AG20443 (cell line): ENCODE measurements around the gene MLLT1.
A peak's percentile ranks its signal among the peaks of the same experiment; 100 is the strongest.

Experiments
- DNase-seq: peaks from one replicate; pipeline ENCODE4 v3.0.0; 2012; ENCODE audit warnings: low spot score, mixed read lengths

MLLT1 gene

DNA sequence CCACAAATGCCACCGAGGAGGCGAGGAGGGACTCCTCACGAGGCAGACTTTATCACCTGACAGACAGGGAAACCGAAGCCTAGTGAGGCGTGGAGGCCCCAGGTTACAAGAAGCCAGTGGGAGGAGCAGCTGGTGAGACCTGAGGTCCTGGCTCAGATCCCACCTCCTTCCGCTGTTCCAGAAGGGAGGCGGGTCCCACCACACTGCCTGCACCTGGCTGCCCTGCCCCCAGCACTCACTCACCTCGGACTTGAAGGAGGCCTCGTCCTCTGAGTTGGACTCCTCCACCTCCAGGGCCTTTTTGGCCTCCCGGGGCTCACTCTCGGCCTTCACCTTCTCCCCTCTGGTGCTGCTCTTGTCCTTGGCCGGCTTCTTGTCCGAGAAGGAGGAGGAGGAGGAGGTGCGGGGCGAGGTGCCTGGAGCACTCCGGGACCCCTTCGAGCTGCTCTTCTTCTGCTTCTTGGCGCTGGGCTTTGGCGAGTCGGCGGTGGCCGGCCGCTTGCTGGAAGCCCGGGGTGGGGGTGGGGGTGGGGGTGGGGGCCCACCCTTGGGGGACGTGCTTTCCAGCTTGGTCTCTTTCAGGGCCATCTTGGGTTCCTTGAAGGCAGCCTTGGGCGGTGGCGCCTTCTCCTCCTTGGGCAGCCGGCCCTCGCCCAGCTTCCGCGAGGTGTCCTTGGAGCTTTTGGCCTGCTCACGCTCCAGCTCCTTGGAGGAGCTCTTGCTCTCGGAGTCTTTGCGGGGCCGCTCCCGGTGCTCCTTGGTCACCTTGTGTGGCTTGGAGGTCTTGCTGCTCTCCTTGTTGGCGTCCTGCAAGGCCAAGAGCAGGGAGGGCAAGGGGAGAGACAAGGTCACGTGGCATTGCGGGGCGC lies 57.7 kb downstream of the MLLT1 start:
- no peak for DNase-seq

DNA sequence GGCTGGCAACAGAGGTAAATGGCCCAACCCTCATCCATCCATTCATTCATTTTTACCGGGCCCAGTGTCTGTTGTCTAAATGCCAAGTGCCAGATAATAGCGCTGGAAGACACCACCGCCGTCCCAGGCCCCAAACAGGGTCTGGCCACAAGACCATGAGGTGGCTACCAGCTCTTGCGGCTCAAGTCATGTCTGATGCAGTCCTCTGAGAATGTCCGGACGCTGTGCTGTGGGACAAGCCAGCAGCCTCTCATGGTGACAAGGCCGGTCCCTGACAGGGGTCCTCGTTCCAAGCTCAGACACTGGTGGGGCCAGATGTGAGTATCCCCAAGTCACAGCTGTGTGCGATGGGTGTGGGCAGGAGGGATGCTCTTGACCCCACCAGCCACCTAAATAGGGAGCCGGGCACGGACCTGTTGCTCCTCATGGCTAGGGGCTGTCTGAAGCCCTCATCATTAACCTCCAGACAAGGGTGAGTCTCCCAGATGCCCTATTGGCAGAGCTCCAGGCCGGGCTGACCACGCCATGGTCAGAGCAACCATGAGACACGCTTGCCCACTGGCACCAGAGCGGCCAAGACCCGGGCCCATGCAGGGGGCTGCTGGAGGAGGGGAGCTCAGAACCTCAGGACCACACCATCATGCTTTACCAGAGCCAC lies 58.4 kb downstream of the MLLT1 start:
- no peak for DNase-seq

DNA sequence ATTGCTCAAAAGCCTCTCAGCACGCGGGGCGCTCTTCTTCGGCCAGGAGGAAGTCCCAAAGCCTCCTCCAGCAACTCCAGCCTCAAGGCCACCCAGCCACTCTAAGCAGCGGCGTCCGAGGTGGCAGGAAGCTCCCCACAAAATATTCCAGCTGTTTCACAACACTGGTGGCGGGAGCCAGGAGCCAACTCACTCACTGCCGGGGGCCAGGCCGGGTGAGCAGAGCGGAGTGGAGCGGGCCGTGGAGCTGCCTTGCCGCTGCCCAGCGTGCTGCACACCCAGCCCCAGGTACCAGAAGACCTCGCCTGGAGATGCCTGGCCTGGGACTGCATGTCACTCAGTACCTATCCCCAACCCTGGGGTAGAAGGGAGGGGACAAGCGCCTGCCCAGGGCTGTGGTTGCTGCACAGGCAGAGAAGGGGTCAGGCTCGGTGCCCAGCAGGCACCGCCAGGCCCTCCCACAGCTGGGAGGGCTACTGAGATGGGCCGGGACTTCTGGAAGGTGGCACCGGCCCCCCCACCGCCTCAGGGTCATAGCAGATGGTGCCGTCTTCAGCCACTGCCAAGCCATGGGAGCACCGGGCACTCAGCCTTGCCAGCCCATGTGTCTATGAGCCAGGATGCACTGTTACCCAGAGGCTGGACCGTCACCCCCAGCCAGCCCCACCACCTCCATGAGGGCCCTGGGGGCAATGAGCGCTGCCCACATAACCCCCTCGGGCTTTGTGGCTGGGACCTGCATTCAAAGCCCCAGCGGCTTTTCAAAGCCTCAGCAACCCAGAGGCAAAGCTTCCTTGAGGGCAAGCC lies 59.2 kb downstream of the MLLT1 start:
- DNase-seq: peak; percentile 91

DNA sequence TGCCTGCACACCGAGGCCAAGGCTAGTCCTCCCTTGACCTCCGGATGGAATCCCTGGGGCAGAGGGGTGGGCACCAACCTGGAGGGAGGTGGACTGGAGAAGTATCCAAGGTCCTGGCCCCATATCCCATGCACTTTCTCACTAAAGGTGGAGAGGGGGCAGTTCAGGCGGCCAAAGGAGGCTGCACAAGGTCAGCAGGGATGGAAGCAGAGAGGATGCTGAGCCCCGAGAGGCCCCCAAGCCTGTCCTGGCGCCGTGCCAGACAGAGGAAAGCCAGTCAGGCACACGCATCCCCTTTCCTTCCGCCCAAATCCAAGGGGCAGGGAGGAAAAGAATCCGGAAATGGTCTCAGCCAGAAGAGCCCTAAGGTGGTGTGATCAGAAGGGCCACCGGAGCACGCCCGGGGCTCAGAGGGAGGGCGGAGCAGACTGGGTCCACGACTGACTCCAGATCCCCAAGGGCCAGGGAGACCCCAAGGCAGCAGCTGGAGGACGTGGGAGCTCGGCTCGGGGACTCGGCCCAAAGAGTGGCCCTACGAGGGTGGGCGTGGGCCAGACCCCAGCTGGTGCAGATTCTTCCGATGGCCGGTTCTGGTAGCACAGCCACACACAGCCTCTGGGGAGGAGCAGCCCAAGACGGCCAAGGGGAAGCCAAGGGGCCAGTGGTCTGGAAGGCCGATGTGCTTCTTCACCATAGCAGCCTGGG lies 60.0 kb downstream of the MLLT1 start:
- DNase-seq: no peak

DNA sequence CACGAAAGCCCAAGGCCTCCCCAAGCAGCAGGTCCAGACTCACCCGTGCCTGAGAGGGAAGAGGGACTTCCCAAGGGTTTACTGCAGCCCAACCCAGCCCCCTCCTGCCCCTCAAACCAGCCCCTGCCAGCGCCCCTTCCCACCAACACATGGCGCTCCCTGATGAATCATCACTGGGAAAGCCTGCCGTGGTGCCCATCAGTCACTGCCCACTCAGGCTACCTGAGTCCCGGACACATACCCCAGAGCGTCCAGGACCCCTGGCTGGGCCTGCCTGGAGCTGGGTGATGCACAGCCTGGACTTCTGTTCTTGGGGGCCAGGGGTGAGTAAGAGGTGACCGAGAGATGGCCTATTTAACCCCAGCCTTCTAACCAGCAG lies 60.6 kb downstream of the MLLT1 start:
- no peak for DNase-seq

DNA sequence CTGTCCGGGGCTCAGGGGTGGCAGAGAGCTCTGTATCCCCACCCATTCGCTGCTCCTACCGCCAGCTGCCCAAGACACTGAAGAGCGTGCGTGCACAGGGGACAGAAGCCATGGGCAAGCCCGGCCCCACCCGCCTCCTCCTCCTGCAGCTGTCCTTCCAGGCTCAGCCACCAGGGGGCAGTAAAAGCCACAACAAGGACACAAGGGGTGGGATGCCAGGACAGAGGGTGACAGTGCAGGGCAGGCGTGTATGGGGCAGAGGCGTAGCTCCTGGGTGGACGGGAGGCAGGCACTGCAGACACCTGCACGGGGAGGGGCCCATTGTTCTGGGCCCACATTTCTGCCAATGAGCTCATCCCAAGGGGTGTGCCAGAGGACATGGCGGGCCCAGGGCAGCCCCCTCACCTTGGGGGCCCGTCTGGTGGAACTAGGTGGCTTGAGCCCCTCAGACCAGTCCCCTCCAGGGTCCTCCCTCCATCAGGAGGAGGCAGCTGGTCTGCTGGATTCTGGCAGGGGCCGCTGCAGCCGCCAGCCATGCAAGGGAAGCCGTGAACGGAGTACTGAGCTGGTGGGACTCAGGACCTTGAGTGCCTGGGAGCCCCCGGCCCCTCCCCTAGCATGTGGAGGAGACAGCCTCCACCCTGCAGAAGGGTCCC lies 61.2 kb downstream of the MLLT1 start:
- DNase-seq: peak; percentile 93

DNA sequence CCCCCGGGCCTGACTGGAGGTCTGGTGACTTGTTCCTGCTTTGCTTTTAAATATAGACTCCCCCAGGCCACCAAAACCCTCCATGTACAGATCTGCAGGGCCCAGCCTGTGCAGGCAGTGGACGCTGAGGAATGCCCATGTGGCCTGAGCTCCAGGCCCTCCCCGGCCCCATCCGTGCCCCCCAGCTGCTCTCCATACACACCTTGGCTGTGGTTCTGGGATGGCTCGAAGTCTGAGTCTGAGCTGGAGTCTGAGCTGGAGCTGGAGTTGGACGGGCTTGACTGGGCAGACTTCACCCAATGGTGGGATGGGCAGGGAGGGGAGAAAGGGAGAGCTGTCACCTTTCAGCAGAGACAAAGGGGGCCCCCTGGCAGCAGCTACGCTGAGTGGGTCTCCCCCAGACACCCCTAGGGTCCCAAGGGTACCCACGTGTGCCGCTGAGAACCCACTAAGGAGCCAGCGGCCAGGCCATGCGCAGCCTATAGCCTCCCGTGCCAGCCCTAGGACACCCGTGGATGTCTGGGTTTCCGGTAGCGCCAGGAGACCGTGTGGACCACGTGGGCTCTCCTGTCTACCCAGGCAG lies 61.9 kb downstream of the MLLT1 start:
- DNase-seq: no peak

DNA sequence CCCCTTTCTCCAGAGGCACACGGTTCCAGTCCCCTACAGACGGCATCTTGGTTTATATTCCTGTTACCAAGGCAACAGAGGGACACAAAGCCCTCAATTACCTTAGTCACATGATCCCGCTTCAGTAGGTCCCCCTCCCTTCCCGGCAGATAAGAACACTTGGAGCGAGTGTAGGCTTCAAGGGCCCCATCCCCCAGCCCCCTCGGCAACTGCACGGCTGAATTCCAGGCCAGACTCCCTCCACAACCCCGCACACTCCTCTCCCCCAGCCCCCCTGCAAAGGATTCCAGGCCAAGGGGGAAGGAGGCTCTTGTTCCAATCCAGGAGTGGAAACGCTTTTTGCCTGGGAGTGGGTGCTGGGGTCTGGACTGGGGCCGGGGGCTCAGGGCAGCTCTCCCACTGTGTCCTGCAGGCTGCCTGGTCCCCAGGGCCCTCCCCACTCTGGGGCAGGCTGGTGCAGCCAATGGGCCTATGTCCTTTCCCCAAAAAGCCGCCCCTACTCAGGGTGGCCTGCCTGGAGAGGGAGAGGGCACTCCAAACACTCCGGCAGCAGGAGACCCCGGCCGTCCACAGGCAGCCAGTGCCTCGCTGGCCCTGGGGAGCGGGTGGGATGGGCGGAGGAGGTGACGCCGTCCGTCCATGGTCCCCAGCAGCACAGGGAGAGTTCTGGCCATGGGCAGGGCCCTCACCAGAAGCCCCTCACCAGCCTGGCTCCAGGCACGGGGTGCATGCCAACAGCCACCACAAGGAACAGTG lies 62.6 kb downstream of the MLLT1 start:
- no peak for DNase-seq

DNA sequence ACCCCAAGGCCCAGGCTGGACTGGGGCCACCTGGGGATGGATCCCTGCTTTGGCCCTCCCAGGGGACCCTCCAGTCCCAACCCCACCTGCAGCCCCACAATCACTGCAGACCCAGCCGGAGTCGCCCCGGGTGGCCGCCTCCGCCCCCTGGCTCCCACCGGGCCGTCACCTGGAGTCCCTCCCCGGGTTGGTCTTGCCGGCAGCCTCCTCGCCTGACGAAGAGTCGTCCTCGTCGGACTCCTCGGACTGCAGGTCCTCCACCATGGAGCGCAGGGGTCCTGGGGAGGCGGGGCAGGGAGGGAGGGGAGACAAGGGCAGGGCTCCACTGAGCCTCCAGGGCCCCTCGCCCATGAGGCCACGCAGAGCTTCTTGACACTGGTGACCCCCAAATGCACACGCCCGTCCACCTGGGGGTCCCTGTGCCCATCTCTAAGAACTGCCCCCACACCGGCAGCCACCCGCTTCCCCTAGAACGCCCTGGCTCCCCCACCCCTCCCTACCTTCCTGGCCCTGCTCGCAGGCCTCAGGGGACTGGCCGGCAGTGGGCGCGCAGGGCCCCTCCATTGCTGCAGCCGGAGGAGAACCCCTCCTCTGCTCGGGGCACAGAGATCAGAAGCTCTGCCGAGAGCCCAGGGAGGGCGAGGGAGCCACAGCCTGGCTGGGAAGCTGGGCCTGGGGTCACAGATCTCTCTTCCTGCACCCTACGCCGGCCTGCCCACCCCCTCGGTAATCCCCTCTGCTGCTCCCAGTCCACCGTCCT lies 63.4 kb downstream of the MLLT1 start:
- DNase-seq: no peak

DNA sequence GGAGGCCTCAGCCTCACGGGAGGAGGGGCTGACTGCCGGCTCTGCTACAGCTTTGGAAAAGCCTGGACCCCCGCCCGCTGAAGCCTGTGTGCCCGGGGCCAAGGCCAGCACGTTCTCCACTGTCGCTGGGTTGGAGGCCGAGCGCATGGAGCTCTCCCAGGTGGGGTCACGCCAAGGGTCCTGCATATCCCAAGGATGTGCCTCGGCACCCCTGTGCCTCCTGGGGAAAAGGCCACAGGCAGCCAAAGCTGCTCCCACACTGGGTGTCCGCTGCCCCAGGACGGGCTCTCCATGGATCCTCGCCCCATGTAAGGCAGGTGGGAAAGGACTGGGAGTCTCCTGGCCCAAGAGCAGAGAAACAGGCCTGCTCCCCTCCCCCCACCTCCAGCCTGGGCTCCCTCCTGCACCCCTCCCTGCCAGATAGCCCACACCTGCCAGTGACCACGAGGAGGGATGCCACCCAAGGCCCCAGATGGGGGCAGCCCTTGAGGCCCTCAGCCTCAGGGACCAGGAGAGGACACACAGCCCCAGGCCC lies 64.0 kb downstream of the MLLT1 start:
- DNase-seq: no peak

DNA sequence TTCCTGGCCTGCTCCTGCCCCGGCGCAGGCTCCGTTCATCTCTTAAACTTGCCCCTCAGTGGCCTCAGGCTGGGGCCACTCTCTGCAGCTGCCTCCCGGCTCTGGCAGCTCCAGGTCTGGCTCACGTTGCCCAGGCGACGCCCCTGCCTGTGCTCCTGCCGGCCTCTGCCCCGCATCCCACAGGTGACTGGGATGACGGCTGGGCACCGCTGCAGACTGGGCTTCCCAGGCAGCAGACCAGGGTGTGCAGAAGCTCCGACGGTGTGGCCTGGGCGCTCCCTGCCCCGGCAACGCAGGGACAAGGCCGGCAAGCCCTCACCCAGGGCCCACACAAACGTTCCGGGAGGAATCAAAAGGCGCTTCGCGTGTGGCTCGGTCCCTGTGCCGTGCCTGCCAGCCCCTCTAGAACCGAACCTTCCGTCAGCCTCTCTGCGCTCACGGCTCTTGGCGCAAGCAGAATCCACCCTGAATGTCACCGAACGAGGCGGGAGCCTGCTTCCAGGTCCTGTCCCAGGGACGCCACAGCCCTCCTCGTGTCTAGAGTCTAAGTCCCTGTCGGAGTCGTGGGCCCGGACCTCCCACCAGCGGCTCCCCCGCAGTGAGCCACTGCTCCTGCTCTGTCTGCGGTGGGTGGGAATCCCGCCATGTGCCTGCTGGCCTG lies 64.8 kb downstream of the MLLT1 start:
- DNase-seq: no peak

DNA sequence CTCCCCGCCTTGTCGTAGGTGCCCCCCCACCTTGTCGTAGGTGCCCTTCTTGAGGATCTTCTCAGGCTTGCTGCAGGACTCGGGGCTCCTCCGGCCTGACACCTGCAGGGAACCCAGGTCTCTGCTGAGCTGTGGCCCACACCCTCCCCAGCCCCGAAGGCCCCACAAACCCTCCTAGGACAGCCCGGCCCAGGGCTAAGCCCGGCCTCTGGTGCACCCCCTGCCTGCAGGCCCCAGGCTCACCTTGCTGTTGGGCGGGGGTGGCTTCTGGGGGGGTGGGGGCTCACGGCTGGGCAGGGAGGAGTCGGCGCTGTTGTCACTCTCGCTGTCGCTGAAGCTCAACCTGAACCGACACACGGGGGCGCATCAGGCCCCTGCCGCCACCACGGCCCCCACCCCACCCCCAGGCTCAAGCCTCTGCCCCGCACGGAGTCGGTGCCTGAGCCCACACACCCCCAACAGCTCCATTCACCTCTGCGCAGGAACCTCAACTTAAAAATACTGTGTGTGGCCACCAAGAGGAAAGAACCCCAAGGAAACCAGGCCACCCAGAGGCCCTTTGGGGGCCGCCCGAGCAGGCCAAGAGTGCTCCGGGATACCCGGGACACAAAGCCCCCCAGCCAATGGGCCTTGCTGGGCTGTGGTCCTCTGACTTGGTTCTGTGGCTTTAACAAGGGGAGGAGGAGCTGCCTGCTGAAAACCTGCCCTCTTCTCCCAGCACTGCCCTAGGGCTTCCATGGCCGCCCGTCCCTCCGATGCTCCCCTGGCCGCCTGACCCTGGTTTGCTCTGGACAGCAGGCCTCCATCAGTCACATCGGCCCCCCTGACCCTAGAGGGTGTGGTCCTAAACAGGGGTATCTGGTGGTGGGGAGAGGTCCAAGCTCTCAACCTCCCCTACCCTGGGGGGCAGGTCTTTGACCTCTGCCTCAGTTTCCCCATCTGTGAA lies 65.8 kb downstream of the MLLT1 start:
- DNase-seq: no peak

DNA sequence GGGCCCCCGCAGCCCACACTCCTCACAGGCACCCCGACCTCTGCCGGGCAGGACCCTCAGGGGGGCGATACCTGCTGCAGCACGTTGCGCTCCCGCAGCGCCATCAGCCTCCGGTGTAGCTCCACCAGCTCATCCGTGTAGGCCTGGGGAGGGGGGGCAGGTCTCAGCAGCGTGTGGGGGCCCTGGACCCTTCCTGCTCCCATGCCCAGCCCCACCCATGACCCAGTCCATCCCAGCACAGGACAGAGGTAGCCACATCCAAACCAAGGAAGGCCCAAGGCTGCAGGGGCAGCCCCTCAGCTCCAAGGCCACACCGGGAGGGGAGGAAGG lies 66.5 kb downstream of the MLLT1 start:
- DNase-seq: no peak

DNA sequence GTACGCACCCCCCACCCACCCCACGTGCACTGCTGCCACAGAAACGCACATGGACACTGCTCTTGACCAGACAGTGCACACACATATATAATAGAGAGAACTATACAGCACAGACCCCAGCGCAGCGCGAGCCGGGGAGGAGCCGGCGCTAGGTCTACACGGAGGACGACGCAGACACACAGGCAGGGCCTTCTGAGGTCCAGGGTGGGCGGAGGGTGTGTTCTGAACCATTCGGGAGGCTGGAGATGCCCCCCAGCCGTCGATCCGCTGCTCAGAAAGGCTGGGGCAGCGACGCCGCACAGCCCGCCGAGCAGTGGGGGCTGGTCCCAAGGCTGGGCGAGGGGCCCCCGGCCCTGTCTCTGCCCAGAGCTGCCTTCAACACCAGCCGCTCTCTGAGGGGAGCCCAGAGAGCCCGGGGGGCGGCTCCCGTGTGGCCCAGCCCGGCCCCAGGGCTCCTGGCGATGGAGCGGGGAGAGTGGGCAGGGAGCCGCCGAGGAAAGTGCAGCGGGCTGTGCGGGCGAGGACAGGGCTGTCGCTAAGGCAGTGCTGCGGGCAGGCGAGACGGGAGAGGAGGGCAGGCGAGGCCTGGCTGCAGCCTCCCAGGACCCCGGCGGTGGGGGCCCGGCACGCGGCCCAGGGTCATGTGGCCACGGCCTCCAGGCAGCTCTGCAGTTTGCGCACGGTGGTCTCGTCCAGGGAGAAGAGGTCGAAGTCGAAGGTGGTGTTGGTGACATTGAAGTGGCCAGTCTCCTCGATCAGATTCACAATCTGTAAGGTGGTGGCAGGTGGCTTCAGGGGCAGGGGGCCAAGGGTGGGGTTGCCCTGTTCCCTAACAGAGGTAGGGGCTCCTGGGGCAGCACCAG lies 67.1 kb downstream of the MLLT1 start:
- DNase-seq: no peak

DNA sequence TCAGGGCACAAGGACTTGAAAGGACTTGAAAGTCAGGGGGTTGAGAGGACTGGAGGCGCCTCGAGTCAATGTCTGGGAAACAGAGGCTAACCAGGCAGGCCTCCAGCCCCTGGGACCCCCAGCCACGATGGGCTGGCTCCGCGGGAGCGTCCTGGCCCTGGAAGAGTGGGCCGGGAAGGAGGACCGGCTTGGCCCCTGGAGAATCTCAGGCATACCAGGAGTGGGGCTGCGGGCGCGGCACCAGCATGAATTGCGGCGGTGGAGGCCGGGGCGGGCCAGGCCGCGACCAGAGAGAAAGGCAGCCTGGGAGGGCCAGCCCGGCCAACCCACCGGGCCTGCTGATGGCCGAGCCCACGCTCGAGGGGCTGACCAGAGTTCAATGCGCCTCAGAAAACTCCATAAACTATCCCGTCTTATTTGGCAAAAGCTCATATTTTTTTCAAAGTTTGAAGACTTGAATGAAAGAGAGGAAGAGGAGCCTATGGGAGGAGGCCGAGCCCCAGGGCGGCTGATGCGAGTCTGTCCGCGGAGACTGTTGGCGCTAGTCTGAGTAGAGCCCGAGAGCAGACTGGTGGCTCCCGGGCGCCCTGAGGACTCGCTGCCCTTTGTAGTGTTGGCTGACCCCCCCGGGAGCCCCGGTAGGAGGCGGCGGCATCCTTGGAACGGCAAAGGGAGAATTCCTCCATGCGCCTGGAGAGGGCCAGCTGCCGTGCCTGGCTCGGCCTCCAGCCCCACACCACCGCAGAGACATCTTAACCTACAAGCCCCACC lies 68.0 kb downstream of the MLLT1 start:
- DNase-seq: no peak
